Stimulated activated CD8-positive, alpha-beta memory T cell treated with anti-CD3 and anti-CD28 coated beads, Interleukin-12 subunit alpha, Interleukin-12 subunit beta, amount 100 ng/mL, for 1 hour (primary cell): ENCODE results near the gene MITD1.
A peak's percentile ranks its signal among the peaks of the same experiment; 100 is the strongest.
"Not testable (repeated sequence)": the region's sequence is repeated elsewhere in the genome, so short reads cannot be mapped to it uniquely, and the experiment has no call there.

Experiments used
- DNase-seq: peaks from one replicate; pipeline ENCODE4 v3.0.0-alpha.2; 2020; ENCODE audit warnings: low read depth

MITD1 gene

GRCh38 chr2:99154643-99155536 is 26.0 kb downstream of the MITD1 start, which contains the start of the genes LIPT1 and TSGA10:
LIPT1 (plus strand) TSS chr2:99154967; CDS start chr2:99161958, 6,991 bp downstream.
TSGA10 (minus strand) TSS chr2:99154942; CDS start chr2:99109439, 45,503 bp downstream.
- peak; percentile 88 for DNase-seq

GRCh38 chr2:99153921-99154604 is 26.8 kb downstream of the MITD1 start:
- DNase-seq: no peak

GRCh38 chr2:99152199-99152895 is 28.5 kb downstream of the MITD1 start:
- DNase-seq: no peak

- DNase-seq: no peak
Observed at GRCh38 chr2:99150706-99151105, 30.2 kb downstream of the MITD1 start.

GRCh38 chr2:99141110-99142108 is 39.4 kb downstream of the MITD1 start, which contains the start of gene C2orf15:
C2orf15 (plus strand) TSS chr2:99141707; CDS start chr2:99150559, 8,852 bp downstream.
- DNase-seq: peak; percentile 95

GRCh38 chr2:99140860-99141109 is 40.1 kb downstream of the MITD1 start:
- no peak for DNase-seq

- DNase-seq: no peak
Observed at GRCh38 chr2:99140056-99140859, 40.6 kb downstream of the MITD1 start.

GRCh38 chr2:99139003-99139402 is 41.9 kb downstream of the MITD1 start:
- no peak for DNase-seq

GRCh38 chr2:99135044-99135556 is 45.8 kb downstream of the MITD1 start:
- DNase-seq: not testable (repeated sequence)

GRCh38 chr2:99127981-99128380 is 52.9 kb downstream of the MITD1 start:
- no peak for DNase-seq
